Measurements from ENCODE around the gene MRGPRE.

DNA sequence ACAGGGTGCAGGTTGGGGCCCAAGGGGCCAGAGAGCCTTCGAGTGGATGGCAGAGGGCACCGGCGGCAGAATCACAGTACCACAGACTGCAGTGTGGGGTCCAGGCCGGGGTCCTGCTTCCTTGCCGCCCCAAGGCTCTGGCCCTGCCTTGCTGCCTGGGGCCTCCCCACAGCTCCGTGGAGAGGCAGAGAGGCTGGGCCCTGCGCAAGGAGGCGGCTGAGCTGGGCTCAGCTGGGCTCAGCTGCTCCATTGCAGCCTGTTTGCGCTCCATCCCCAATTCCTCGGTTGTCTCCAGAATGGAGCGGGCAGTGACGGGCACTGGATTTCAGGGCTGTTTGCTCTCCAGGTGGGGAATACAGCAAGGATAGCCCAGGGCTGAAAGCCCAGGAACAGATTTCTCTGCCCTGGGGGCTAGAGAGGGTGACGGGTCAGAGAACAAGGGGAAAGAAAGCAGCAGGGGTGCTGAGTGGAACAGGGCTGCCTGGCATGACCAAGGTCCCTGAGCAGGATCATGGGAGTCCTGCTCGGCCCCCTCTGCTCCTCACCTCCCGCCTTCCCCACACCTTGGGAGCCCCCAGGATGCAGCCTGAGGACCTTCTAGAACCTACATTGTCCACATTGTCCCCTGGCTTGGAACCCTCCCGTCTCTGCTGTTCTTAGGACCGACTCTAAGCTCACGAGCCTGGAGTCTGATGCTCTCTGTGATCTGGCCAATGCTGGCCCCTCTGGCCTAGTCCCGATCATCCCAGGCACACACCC lies 32.5 kb downstream of the MRGPRE start:
- TF ChIP-seq, protein P1, sequence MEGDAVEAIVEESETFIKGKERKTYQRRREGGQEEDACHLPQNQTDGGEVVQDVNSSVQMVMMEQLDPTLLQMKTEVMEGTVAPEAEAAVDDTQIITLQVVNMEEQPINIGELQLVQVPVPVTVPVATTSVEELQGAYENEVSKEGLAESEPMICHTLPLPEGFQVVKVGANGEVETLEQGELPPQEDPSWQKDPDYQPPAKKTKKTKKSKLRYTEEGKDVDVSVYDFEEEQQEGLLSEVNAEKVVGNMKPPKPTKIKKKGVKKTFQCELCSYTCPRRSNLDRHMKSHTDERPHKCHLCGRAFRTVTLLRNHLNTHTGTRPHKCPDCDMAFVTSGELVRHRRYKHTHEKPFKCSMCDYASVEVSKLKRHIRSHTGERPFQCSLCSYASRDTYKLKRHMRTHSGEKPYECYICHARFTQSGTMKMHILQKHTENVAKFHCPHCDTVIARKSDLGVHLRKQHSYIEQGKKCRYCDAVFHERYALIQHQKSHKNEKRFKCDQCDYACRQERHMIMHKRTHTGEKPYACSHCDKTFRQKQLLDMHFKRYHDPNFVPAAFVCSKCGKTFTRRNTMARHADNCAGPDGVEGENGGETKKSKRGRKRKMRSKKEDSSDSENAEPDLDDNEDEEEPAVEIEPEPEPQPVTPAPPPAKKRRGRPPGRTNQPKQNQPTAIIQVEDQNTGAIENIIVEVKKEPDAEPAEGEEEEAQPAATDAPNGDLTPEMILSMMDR (IDR thresholded peaks at IDR 0.05; ENCODE audit: insufficient read depth, low read length, poor library complexity, severe bottlenecking) = no peak
- no peak for TF ChIP-seq EZH2phosphoT487 (conservative IDR thresholded peaks at IDR 0.05; ENCODE audit: low read length)

Measured in SU-DHL-6 (cell line).